Adrenal gland (tissue), 12 donors: ENCODE measurements around the gene TBL1XR1. TPM values are rescaled to one million over a fixed set of nuclear protein-coding genes. Genes with fewer than 3 reads are reported as not detected.

Source experiments
- DNase-seq, 7 donors: peaks; one replicate each; pipeline ENCODE4 v3.0.0-alpha.2; 2019 to 2020
- H3K27ac ChIP-seq, 5 donors: fragments of 200-600 bp; sonication (generic) in 4 of 5; 1 replicate in 3 of 5; 2 replicates in 2 of 5; pipeline versions ENCODE4 v1.5.1 to v1.8.0; 2016 to 2020; ENCODE audit warnings: mild to moderate bottlenecking in 1 of 5
- H3K27me3 ChIP-seq: fragments of 200-600 bp; 2 replicates; pipeline ENCODE4 v1.8.0; 2021
- H3K36me3 ChIP-seq, 2 donors: fragments of 200-600 bp; replicated peaks in 1 of 2; 1 replicate in 1 of 2; 2 replicates in 1 of 2; pipeline versions ENCODE4 v1.5.1 to v1.8.0; 2018 to 2022
- H3K4me1 ChIP-seq, 2 donors: fragments of 200-600 bp; replicated peaks in 1 of 2; 1 replicate in 1 of 2; 2 replicates in 1 of 2; pipeline versions ENCODE4 v1.5.1 to v1.8.0; 2018 to 2021
- H3K4me3 ChIP-seq, 4 donors: fragments of 200-600 bp; sonication (generic) in 3 of 4; one replicate each; pipeline ENCODE4 v1.5.1; 2016 to 2018
- H3K9me3 ChIP-seq, 3 donors: fragments of 200-600 bp; sonication (generic) in 1 of 3; replicated peaks in 1 of 3; 1 replicate in 2 of 3; 2 replicates in 1 of 3; pipeline versions ENCODE4 v1.5.1 to v1.8.0; 2016 to 2021
- POLR2A ChIP-seq, 2 donors: fragments of 450-650 bp; IDR thresholded peaks; one replicate each; pipeline ENCODE4 v1.6.1; 2017; ENCODE audit warnings: antibody characterized with exemption in 2 of 2, mild to moderate bottlenecking in 2 of 2, moderate library complexity in 1 of 2
- WGBS, 4 donors: extraction: QIAGEN DNeasy Blood & Tissue Kit in 2 of 4; methylation state at CpG; one replicate each; pipeline versions ENCODE4 v1.1.5 to v1.1.7; 2013 to 2017; 5-methylcytosine and 5-hydroxymethylcytosine counted together
- intact Hi-C, 2 donors: fragments of 100-400 bp; cut with DNase I; formaldehyde crosslinking; loops; one replicate each; pipeline versions ENCODE4 v1.14.1 to v1.15.0; 2022 to 2023
- polyA plus RNA-seq, 3 donors: library from polyadenylated mRNA; stranded (reverse); fragments of 200-250 nt in 2 of 3; fragments of 350-450 nt in 1 of 3; fragmentation: Illumina TruSeq in 1 of 3; extraction: RNeasy Lipid Tissue Mini Kit (QIAGEN cat#74804) in 1 of 3; gene quantifications; one replicate each; pipeline ENCODE4 v1.2.3, GENCODE V29; 2013 to 2014
- total RNA-seq, 9 donors: library from RNA; depleted of rRNA in 4 of 9; stranded (reverse); fragments of >200 nt in 4 of 9; fragments of 120-200 nt in 1 of 9; fragmentation: NEBNext Ultra II Directional in 1 of 9; extraction: Animal tissue kit (Norgen Biotek cat#: 25700) in 1 of 9; gene quantifications; one replicate each; pipeline versions ENCODE4 v1.1.0 to v1.2.4, GENCODE V29; 2013 to 2023
- TF ChIP-seq, protein P1 (sequence below), 6 experiments: fragments of 450-650 bp in 4 of 6; fragments of 200-600 bp in 2 of 6; sonication (generic) in 1 of 6; IDR thresholded peaks; 1 replicate in 5 of 6; 2 replicates in 1 of 6; pipeline versions ENCODE4 v1.5.1 to v1.8.0; 2016 to 2021; ENCODE audit warnings: antibody characterized with exemption in 6 of 6, mild to moderate bottlenecking in 2 of 6, moderate library complexity in 1 of 6
- donor health status: healthy with polysubstance abuse.
- donor health status: Bipolar disorder and iron deficiency.
- donor health status: DM: yes; HTN: yes; CAD: no.
- donor health status: DM: no; HTN: no; CAD: no.
- donor health status: DM: no; HTN: no; CAD: no.
- donor health status: DM: yes; HTN: yes; CAD: no.

Gene TBL1XR1
- total and polyA plus RNA-seq, 12 donors = 17.5 to 258 (median 93.6) TPM

DNA sequence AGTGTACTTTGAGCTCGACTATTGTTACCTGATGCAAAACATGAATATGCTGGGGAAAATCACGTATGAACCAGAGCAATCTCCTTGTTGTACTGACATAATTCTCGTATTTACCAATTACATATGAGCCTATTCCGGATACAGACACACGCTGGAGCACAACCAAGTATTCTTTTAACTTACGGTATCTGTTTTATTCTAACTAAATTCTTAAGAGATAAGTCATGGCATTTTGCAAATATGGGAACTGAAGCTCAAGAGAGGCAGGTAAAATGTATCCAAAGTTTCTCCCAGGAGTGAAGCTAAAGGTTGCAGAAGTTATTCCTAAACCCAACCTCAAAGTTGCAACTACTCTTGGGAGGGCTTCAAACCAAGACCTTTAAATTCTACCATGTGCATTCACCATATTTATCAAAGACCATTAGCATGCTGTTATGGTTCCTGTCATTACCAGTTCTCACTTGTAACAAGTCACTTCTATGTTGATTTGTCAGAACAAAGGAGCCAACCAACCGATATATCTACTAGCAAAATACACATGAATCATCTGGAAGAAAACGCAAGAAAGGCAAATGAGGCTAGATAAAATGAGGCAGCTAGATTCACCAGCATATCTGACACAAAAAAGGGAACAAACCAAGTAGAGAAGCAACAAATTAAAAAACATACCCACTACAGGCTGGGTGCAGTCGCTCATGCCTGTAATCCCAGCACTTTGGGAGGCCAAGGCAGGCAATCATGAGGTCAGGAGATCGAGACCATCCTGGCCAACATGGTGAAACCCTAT is 17.8 kb downstream of the TBL1XR1 start:
- Histone ChIP-seq H3K9me3 (no peaks in the 10 kb centered on the region), H3K36me3 (no peaks in the 10 kb centered on the region), H3K4me3 (no peak overlapping the region), H3K27ac (no peak overlapping the region), H3K4me1 (peaks cover 9 to 22% of the 10 kb centered on the region in 2 donors), H3K27me3 (no peaks in the 10 kb centered on the region)
- TF ChIP-seq, protein P1, sequence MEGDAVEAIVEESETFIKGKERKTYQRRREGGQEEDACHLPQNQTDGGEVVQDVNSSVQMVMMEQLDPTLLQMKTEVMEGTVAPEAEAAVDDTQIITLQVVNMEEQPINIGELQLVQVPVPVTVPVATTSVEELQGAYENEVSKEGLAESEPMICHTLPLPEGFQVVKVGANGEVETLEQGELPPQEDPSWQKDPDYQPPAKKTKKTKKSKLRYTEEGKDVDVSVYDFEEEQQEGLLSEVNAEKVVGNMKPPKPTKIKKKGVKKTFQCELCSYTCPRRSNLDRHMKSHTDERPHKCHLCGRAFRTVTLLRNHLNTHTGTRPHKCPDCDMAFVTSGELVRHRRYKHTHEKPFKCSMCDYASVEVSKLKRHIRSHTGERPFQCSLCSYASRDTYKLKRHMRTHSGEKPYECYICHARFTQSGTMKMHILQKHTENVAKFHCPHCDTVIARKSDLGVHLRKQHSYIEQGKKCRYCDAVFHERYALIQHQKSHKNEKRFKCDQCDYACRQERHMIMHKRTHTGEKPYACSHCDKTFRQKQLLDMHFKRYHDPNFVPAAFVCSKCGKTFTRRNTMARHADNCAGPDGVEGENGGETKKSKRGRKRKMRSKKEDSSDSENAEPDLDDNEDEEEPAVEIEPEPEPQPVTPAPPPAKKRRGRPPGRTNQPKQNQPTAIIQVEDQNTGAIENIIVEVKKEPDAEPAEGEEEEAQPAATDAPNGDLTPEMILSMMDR (IDR thresholded peaks at IDR 0.05) = no peak
- TF ChIP-seq POLR2A (IDR thresholded peaks at IDR 0.05) = no peak
- 71 to 78% (median 75%) methylated on average over 10 of the region's 10 CpGs for WGBS, 4 donors
- intact Hi-C loops = no loop called here
- DNase-seq = no peak

DNA sequence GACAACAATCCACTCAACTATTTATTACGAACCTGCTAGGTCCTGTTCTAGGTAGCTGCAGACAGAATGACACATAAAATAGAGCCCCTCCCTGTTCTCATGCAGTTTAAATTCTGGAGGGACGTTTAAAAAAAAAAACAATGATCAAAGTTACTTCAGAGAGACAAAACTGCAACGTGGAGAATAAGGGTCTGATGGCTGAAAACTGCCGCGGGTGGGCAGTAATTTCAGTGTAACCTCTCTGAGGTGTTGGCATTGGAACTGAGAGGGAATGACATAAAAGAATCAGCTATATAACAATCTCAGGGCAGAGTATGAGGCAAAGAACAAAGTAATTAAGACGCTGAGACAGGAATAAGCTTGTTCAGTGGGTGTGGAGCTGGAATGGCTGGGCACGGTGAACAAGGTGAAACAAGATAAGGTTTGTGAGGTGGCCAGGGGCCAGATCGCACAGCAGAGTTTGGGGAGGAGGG is 19.5 kb downstream of the TBL1XR1 start:
- no peak for DNase-seq

DNA sequence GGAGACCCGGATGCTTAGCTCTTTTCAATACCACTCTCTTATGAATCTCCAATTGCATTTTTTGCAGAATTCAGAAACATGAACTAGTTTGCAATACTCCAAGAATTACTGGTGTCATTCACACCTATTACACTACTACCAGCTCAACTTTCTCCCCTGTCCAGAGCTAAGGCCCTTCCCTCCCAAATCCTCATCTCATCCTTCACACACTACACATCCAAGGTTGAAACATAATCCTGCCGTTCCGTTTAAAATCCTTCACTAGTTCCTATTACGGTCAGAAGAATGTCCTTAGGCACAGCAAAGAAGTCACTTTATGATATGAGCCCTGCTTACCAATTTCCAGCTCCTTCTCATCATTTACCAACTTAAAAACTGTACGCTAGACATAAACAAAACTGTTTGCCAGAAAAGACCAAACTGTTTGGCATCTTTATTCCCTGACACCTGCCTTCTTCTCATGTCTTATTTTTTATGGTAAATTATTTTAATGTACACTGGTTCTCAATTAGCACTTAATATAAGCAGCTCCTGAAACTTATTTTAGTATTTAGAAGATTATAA is 22.6 kb downstream of the TBL1XR1 start:
- no peak for DNase-seq
- H3K27me3 ChIP-seq = no peaks in the 10 kb centered on the region
- TF ChIP-seq, protein P1 (IDR thresholded peaks at IDR 0.05) = no peak
- TF ChIP-seq POLR2A (IDR thresholded peaks at IDR 0.05) = no peak
- H3K4me3 ChIP-seq = no peak overlapping the region
- peaks cover 0 to 10% of the 10 kb centered on the region in 2 donors for H3K4me1 ChIP-seq
- no peak overlapping the region for H3K27ac ChIP-seq
- 46 to 52% (median 51%) methylated on average over 5 of the region's 5 CpGs for WGBS, 4 donors
- H3K36me3 ChIP-seq = no peaks in the 10 kb centered on the region
- intact Hi-C loops = no loop called here
- no peaks in the 10 kb centered on the region for H3K9me3 ChIP-seq

More for the DNA sequence above, 19.5 kb downstream of the TBL1XR1 start:
- H3K36me3 ChIP-seq = no peaks in the 10 kb centered on the region
- H3K27ac ChIP-seq = no peak overlapping the region
- no peaks in the 10 kb centered on the region for H3K27me3 ChIP-seq
- intact Hi-C loops = no loop called here
- no peak overlapping the region for H3K4me3 ChIP-seq
- TF ChIP-seq, protein P1 (IDR thresholded peaks at IDR 0.05) = no peak
- TF ChIP-seq POLR2A (IDR thresholded peaks at IDR 0.05) = no peak
- WGBS, 4 donors = 43 to 48% (median 45%) methylated on average over 8 of the region's 8 CpGs
- peaks cover 4 to 16% of the 10 kb centered on the region in 2 donors for H3K4me1 ChIP-seq
- no peaks in the 10 kb centered on the region for H3K9me3 ChIP-seq

DNA sequence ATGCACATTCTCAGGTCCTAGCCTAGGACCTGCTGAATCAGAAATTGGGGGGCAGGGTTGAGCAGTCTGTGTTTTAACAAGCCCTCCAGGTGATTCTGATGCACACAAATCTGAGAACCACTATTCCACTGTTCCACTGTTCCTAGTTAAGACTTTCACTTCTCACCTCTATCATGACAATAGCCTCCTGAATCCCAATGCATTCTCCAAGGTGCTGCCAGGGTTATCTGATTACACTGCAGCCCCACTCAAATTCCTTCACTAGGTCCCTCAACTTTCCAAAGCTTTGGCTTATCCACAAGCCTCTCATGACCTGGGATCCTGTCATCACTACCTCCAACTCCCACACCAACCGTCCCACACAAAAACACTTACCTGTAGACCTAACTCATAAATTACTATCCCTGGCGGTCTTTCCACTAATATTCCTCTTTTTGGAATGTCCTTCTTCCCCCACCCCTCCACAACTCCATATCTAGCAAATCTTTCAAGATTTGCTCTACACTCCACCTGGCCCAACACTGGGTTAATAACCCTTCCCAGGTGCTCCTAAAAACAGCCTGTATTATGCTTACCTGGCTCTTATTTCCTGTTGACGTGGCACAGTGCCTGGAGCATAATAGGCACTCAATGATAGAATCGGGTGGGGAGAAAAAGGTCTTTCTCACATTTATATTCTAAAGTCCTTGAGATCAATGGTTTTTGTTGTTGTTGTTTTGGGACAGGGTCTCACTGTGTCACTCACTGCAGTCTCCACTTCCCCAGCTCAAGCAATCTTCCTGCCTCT is 27.2 kb downstream of the TBL1XR1 start:
- H3K36me3 ChIP-seq = no peaks in the 10 kb centered on the region
- TF ChIP-seq, protein P1 (IDR thresholded peaks at IDR 0.05) = no peak
- no peak for TF ChIP-seq POLR2A (IDR thresholded peaks at IDR 0.05)
- no peak overlapping the region for H3K27ac ChIP-seq
- no peaks in the 10 kb centered on the region for H3K9me3 ChIP-seq
- no peak overlapping the region for H3K4me3 ChIP-seq
- DNase-seq = no peak
- 88 to 98% (median 95%) methylated on average over 4 of the region's 4 CpGs for WGBS, 4 donors
- H3K4me1 ChIP-seq = peaks cover 0 to 16% of the 10 kb centered on the region in 2 donors
- intact Hi-C loops = no loop called here
- no peaks in the 10 kb centered on the region for H3K27me3 ChIP-seq
